Measurements from ENCODE around the gene TOMM40. TPM values are rescaled to one million over a fixed set of nuclear protein-coding genes. Genes with fewer than 3 reads are reported as not detected.
"Not testable (repeated sequence)": the region's sequence is repeated elsewhere in the genome, so short reads cannot be mapped to it uniquely, and the experiment has no call there.

Gene TOMM40
- total and polyA plus RNA-seq, 11 donors: 32.2 to 79.9 (median 46.3) TPM

- no peaks in the 10 kb centered on the region for H3K36me3 ChIP-seq
- WGBS, 4 donors: 34 to 65% (median 55%) methylated on average over 6 of the region's 6 CpGs
- H3K27ac ChIP-seq: no peak overlapping the region
- H3K4me1 ChIP-seq: peaks cover 0 to 37% (median 8%) of the 10 kb centered on the region in 12 donors
- TF ChIP-seq POLR2A (IDR thresholded peaks at IDR 0.05): no peak
- TF ChIP-seq CTCF (IDR thresholded peaks at IDR 0.05): no peak
- ATAC-seq (no peak), DNase-seq (peak in 1 of 5 donors; percentile 54)
- no peak overlapping the region for H3K4me3 ChIP-seq
- intact Hi-C loops (cut with DNase I): no loop called here
- H3K9me3 ChIP-seq: no peaks in the 10 kb centered on the region
- H3K27me3 ChIP-seq: peaks cover 0 to under 1% (median 0%) of the 10 kb centered on the region in 9 donors
Measured at GRCh38 chr19:44912854-44913253, 21.8 kb downstream of the TOMM40 start.

GRCh38 chr19:44913512-44914432 is 22.7 kb downstream of the TOMM40 start:
- H3K9me3 ChIP-seq; H3K27ac ChIP-seq; H3K36me3 ChIP-seq; H3K27me3 ChIP-seq; ATAC-seq; intact Hi-C loops (cut with DNase I); DNase-seq: not testable (repeated sequence)
- peaks cover 0 to 37% (median 8%) of the 10 kb centered on the region in 12 donors for H3K4me1 ChIP-seq
- peak overlapping the region in 2 of 12 donors; percentile 65 to 66 for H3K4me3 ChIP-seq
- 56 to 63% (median 60%) methylated on average over 23 of the region's 23 CpGs for WGBS, 4 donors

GRCh38 chr19:44914433-44915206 is 23.6 kb downstream of the TOMM40 start, which contains the start of gene APOC1:
Gene APOC1, plus strand, starts transcription at chr19:44914608. Its CDS starts 284 bp downstream, at chr19:44914892.
- Histone ChIP-seq H3K27ac (peak within 1 kb of the TSS in 4 of 12 donors; percentile 20 to 45 (median 27)), H3K4me3 (peak within 1 kb of the TSS; percentile 22 to 76 (median 56)), H3K4me1 (peaks cover 0 to 37% (median 8%) of the 10 kb centered on the region in 12 donors)
- WGBS, 4 donors: 5 to 10% (median 7%) methylated on average over 22 to 28 of the region's 28 CpGs
- peak; percentile 82 to 95 (median 93) for ATAC-seq
- peak; percentile 82 to 87 (median 84) for DNase-seq
- H3K9me3 ChIP-seq; H3K36me3 ChIP-seq; intact Hi-C loops (cut with DNase I); H3K27me3 ChIP-seq: not testable (repeated sequence)

- ATAC-seq (no peak), DNase-seq (no peak)
- WGBS, 4 donors: 81 to 85% (median 83%) methylated on average over 8 of the region's 8 CpGs
- Histone ChIP-seq H3K27me3 (no peaks in the 10 kb centered on the region), H3K9me3 (no peaks in the 10 kb centered on the region), H3K4me3 (no peak overlapping the region), H3K36me3 (no peaks in the 10 kb centered on the region), H3K4me1 (peaks cover 0 to 38% (median 9%) of the 10 kb centered on the region in 12 donors), H3K27ac (peak overlapping the region in 4 of 12 donors; percentile 4 to 58 (median 20))
- intact Hi-C loops (cut with DNase I): no loop called here
- no peak for TF ChIP-seq POLR2A (IDR thresholded peaks at IDR 0.05)
- TF ChIP-seq CTCF (IDR thresholded peaks at IDR 0.05): no peak
Measured at GRCh38 chr19:44924243-44924725, 33.2 kb downstream of the TOMM40 start.
